GM12874 (cell line): ENCODE data around the gene ZNF227.

ENCODE experiments used
- TF ChIP-seq, protein P1 (sequence below): IDR thresholded peaks from 2 replicates; pipeline ENCODE4 v1.5.1; 2011; ENCODE audit warnings: low read depth, mild to moderate bottlenecking, control low read depth, low read length, moderate library complexity; ENCODE audit not compliant: insufficient read depth

ZNF227 gene

GRCh38 chr19:44212250-44212865, at the start of gene ZNF227:
Gene ZNF227 (plus strand): TSS chr19:44212532. CDS start chr19:44217793, 5,261 bp downstream.
- TF ChIP-seq, protein P1, sequence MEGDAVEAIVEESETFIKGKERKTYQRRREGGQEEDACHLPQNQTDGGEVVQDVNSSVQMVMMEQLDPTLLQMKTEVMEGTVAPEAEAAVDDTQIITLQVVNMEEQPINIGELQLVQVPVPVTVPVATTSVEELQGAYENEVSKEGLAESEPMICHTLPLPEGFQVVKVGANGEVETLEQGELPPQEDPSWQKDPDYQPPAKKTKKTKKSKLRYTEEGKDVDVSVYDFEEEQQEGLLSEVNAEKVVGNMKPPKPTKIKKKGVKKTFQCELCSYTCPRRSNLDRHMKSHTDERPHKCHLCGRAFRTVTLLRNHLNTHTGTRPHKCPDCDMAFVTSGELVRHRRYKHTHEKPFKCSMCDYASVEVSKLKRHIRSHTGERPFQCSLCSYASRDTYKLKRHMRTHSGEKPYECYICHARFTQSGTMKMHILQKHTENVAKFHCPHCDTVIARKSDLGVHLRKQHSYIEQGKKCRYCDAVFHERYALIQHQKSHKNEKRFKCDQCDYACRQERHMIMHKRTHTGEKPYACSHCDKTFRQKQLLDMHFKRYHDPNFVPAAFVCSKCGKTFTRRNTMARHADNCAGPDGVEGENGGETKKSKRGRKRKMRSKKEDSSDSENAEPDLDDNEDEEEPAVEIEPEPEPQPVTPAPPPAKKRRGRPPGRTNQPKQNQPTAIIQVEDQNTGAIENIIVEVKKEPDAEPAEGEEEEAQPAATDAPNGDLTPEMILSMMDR: no peak

DNA sequence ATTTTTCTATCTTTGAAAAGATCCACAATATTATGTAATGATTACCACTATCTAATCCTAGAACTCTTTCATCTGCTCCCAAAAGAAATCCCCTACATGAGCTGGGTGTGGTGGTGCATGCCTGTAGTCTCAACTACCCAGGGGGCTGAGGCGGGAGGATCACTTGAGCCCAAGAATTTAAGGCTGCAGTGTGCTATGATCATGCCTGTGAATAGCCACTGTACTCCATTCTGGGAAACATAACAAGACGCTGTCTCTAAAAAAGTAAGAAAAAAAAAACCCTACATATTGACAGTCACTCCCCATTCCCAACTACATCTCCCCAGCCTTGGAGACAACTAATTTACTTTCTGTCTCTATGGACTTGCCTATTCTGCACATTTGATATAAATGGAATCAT, 48.5 kb upstream of the ZNF227 start:
- TF ChIP-seq, protein P1: no peak

DNA sequence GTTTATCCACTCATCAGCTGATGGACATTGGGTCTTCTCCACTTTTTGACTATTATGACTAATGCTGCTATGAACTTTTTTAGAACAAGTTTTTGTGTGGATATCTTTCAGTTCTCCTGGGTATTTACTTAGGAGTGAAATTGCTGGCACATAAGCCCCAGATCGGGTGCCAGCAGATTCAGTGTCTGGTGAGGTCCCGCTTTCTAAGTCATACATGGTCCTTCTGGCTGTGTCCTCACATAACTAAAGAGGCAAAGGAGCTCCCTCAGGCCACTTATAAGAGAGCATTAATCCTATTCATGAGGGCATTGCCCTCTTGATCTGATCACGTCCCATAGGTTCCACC, 48.0 kb upstream of the ZNF227 start:
- TF ChIP-seq, protein P1: no peak

DNA sequence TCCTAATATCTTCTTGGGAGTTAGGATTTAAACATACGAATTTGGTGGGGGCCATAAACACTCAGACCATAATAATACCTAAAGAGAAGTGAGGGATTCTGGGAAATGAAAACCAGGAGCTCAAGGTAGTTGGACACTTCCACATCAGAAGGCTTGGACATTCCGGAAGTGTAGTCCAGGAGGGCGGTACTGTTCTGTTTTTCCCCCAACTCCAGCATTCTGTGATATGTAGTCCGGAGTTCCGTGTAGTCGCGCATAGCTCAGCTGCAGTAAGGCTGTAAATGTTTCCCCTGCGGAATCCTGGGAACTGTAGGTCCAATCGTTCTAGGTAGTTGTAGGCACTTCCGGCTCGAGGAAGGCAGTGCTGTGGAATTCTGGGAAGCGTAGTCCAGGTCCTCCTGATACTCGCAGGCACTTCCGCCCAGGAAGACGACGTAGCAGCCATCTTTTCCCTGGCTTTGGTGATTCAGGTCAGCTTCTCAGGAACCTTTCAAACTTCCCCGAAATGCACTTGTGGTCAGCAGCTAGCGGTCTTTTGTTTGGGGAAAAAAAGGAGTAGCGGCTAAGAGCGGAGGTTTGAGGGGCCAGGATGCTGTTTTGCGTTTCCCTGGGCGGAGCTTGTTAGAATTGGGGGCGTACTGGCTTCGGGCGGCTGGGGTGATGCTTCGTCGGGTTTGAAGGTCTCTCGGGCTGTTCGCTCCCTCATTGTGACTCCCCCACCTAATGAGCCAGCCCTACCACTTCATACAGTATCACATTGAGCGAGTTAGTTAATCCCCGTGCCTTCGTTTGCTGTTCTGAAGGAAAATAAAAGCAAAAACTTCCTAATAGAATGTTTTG, 47.4 kb upstream of the ZNF227 start, which contains the start of gene ZNF226:
Gene ZNF226, plus strand, starts transcription at position 428 of the 840 bp plus-strand sequence. CDS start 4,981 bp downstream, outside the sequence.
- TF ChIP-seq, protein P1: no peak

DNA sequence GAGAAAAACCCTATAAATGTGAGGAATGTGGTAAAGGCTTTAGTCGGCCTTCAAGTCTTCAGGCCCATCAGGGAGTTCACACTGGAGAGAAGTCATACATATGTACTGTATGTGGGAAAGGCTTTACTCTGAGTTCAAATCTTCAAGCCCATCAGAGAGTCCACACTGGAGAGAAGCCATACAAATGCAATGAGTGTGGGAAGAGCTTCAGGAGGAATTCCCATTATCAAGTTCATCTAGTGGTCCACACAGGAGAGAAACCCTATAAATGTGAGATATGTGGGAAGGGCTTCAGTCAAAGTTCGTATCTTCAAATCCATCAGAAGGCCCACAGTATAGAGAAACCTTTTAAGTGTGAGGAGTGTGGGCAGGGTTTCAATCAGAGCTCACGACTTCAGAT, 35.7 kb upstream of the ZNF227 start:
- TF ChIP-seq, protein P1: no peak

DNA sequence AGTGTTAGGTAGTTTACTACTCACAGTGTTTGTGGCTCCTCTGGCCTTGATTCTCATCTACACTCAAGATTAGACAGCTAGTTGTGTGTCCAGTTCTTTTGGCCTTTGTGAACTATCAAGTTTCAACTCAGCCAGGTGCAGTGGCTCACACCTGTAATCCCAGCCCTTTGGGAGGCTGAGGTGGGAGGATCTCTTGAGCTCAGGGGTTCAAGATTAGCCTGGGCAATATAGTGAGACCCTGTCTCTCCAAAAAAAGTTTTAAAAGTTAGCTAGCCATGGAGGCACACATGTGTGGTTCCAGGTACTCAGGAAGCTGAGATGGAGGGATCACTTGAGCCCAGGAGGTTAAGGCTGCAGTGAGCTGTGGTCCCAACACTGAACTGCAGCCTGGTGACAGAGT, 31.4 kb upstream of the ZNF227 start:
- TF ChIP-seq, protein P1: no peak

DNA sequence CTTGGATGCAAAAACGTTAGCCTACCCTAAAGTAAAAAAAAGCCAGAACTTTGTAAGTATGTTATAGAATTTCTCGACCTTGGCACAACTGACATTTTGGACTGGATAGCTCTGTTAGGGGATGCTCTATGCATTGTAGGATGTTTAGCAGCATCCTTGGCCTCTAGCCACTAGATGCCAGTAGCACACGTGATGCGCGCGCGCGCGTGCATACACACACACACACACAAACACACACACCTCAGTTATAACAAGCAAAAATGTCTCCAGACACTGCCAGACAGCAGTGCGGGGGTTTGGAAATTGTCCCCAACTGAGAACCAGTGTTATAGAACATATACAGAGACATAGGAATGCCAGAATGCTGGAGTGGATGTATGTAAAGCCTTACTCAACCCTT, 30.2 kb upstream of the ZNF227 start:
- TF ChIP-seq, protein P1: no peak
